ENCODE data around the gene GAK.
A peak's percentile ranks its signal among the peaks of the same experiment; 100 is the strongest.

The GAK gene

GRCh38 chr4:856225-856901 lies 75.8 kb downstream of the GAK start:
- FAIRE-seq (peak; percentile 70), DNase-seq (ENCODE audit: insufficient read length, low spot score) (no peak)

- FAIRE-seq = peak; percentile 13
- no peak for DNase-seq (ENCODE audit: insufficient read length, low spot score)
Measured at GRCh38 chr4:855880-856224, 76.3 kb downstream of the GAK start.

DNA sequence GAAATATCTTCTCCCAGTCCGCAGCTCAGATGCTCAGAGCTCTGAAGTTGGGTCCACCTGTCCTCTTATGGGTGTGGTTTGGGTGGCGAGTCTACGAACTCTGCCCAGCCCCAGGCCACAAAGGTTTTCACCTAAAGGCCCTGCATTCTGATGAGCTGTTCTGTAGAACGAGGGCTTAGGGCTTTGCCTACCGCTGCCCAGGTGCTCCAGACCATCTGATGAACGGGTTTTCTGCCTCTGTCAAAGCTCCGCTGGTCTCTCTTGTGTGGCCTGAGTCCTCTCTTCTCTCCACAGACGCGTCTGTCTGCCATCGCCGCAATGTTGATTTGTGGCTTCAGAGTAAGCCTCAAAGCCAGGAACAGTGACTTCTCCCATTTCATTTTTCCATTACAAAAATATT lies 77.8 kb downstream of the GAK start:
- DNase-seq (ENCODE audit: insufficient read length, low spot score) (no peak), FAIRE-seq (no peak)

DNA sequence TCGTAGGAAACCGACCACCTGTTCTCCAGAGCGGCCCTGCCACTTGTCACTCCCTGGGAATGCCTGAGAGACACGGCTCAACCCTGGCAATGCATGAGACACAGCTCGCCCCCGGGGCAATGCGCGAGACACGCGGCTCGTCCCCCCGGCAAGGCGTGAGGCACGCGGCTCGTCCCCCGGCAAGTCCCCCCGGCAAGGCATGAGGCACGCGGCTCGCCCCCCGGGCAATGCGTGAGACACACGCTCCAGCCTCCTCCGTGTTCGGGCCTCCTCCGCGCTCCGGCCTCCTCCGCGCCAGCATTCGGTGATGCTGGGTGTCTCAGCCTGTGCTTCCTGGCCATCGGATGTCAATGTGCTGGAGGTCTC lies 78.7 kb downstream of the GAK start:
- FAIRE-seq (peak; percentile 64), DNase-seq (ENCODE audit: insufficient read length, low spot score) (no peak)

GRCh38 chr4:851701-852430 lies 80.2 kb downstream of the GAK start:
- no peak for DNase-seq (ENCODE audit: insufficient read length, low spot score)
- FAIRE-seq = no peak

DNA sequence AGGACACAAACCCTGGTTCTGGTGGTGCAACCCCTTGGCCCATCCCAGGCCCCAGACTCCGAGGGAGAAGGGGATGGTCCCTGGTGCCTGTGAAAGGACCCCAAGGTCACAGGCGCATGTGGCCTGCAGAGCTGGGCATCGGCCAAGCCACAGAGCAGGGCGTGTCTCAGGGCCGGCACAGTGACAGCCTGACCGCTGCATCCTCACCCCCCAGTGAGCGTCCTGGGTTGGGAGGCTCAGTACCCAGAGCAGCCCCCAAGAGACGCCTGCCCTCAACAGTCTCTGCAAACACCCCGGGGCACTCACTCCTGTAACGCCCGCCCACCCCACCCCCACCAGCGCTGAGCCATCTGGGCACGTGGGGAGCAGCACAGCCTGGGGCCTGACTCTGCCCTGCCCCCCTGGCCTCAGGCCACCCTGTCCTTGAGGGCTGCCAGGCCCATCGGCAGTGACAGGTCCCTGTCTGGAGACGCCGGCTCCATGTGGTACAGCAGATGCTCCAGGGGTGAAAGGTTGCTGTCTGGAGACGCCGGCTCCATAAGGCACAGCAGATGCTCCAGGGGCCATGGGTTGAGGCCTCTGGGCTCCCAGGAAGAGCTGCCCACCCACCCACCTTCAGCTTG lies 81.7 kb downstream of the GAK start:
- FAIRE-seq (no peak), DNase-seq (ENCODE audit: insufficient read length, low spot score) (no peak)

DNA sequence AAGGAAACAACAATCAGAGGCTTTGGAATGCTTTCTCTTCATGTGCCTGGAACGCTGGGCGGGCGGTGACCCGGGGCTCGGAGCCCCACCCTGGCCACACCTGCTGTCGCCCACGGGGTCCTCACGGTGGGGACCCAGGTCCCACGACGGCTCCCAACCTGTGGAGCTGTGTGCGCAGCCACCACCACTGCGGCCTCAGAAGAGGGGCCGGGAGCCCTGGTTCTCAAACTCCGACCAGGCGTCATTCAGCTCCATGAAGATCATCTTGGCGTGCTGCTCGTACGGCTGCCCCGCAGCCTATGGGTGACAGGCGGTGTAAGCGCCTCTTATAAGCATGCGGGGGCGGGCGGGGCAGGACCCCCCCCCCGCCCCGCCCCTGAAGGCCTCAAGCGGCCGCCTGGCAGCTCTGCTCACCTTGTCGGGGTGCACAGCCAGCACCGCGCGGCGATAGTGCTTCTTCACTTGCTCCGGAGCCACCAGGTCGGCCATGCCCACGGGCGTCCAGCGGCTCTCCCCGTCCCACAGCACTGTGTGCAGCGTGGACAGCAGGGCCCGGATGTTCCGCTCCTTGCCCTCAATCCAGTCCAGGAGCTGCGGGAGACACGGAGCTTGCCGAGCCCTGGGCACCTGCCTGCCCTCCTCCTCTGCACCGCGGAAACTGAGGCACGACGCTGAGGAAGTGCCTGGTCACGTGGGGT lies 82.5 kb downstream of the GAK start:
- DNase-seq (ENCODE audit: insufficient read length, low spot score) (no peak), FAIRE-seq (no peak)

DNA sequence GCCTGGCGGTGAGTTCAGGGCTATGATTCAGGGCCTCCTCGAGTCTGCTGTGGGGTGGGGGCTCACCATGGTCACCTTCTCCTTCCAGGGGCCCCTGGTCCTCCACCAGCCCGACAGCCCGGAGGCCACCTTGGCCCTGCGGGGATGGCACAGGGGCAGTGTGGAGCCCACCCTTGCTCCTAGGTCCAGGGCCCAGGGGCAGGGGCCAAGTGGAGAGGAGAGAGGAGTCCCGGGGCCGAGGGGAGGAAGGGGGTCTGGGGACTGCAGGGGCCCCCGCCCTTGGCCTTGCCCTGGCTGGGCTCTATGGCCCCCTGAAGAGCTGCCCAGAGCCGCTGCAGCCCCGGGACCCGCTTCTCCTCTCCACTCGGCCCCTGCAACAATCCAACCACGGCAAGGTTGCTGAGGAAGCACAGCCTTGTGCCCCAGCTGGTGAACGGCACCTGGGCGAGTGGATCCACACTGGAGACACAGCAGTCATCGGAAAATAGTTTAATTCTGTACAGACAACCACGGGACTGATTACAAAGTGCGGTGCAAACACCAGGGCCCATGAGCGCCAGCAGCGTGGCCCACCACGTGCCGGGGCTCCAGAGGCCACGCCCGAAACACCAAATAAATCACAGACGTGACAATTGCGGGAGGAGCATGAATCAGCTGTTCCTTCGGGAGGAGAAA lies 83.2 kb downstream of the GAK start:
- no peak for FAIRE-seq
- DNase-seq (ENCODE audit: insufficient read length, low spot score) = no peak

DNA sequence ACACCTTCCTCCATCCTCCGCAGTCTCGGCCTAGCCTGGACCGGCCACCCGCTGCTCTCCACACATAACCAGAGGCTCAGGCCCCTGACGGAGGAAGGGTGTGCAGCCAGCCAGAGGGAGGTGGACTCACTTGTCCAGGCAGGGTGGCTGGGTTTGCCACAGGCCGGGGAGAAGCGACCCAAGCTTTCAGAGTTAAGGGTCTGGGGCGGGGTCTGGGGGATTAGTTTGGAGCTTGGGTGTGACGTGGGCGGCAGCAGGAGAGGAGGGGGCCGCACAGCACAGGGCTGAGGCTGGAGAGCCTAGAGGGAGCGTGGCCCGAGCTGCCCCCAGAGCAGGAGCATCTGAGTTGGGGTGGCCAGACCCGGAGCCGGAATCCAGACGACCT lies 83.8 kb downstream of the GAK start:
- FAIRE-seq (no peak), DNase-seq (ENCODE audit: insufficient read length, low spot score) (no peak)

DNA sequence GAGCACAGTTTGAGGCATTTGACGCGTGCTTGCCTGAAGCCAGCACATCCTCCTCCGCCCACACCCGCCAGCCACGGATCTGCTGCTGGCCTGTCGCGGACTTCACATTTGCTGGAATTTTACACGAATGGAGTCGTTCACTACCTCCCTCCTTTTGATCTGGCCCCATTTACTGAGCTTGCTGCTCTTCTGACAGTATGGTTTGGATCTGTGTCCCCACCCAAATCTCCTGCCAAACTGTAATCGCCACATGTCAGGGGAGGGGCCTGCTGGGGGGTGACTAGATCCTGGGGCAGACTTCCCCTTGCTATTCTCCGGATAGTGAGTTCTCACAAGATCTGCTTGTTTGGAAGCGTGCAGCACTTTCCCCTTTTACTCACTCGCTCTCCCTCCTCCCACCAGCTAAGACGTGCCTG lies 86.3 kb downstream of the GAK start:
- FAIRE-seq (no peak), DNase-seq (ENCODE audit: insufficient read length, low spot score) (no peak)

DNA sequence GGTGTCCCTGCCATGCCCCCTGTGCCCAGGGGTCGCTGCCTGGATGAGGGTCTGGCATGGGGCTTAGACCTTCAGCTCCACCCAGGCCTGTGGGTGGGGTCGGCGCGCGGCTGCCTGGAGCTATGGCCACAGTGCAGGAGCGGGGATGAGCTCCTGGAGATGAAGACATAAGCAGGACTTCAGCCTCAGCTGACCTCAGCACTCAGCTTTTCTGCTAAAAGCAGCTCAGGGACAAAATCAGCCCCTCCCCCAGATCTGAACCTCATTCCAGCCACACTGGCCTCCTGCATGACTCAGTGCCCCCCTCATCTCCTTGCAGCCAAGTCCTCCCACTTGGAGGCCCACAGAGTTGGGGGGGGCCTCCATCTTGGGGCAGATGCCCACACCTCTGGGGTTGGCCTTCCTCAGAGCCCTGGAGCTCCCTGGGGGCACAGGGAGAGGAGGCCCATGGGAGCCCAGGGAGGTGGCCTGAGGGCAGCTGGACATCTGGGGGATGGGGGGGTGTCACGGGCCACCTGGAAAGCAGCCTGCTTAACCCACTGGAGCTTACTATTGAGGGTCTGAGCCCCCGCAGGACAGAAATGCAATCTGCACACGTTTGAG lies 86.8 kb downstream of the GAK start:
- no peak for DNase-seq (ENCODE audit: insufficient read length, low spot score)

DNA sequence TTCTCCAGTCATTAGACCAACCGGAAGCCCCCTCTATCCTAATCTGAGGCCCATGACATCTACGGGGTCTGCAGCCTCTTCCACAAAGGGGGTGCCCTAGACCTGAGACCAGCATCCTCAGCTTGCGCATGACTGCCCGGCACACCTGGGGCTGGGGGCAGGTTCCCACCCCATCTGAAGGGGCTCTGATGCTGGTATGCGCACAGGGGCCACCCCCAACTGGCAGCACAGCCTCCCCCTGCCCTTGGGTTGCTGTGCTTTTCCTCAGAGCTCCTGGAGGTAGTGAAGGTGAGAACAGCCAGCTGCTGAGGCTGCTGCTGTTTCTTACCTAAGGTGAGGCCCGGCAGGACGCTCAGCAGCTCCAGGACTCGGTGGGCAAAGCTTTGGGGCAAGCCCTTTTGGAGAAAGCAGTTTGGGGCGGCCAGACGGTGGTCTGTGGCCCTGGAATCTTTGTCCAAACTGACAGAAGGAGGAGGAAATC lies 87.3 kb downstream of the GAK start:
- no peak for DNase-seq (ENCODE audit: insufficient read length, low spot score)
- no peak for FAIRE-seq

More for the DNA sequence above, 86.8 kb downstream of the GAK start:
- FAIRE-seq = no peak

GRCh38 chr4:839675-840443 lies 92.3 kb downstream of the GAK start:
- FAIRE-seq = no peak
- no peak for DNase-seq (ENCODE audit: insufficient read length, low spot score)

GRCh38 chr4:837772-838171 lies 94.3 kb downstream of the GAK start:
- FAIRE-seq (no peak), DNase-seq (ENCODE audit: insufficient read length, low spot score) (no peak)

GRCh38 chr4:836750-837301 lies 95.3 kb downstream of the GAK start:
- FAIRE-seq (no peak), DNase-seq (ENCODE audit: insufficient read length, low spot score) (no peak)

DNA sequence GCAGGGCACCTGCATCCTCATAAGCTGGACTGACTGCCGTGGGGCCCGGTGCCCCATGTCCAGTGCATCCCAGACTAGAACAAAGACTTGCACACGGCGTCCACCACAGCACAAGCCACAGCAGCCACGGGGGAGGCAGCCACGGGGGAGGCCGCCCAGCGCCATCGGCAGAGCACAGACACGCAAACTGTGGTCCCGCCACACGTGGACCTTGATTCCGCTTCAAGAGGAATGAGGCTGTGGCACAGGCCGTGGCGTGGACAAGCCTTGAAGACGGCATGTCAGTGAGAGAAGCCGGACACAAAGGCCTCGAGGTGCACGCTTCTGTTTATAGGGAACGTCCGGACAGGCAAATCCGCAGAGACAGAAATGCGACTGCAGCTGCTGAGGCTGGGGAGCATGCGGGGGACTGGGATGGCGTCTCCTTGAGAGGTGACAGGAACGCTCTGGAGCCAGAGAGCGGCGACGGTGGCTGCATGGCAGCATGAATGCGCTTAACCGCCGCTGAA lies 96.1 kb downstream of the GAK start:
- no peak for FAIRE-seq
- DNase-seq (ENCODE audit: insufficient read length, low spot score) = no peak

GRCh38 chr4:835148-836002 lies 96.7 kb downstream of the GAK start:
- DNase-seq (ENCODE audit: insufficient read length, low spot score) = no peak

More at GRCh38 chr4:835148-836002, 96.7 kb downstream of the GAK start:
- FAIRE-seq = no peak
